HepG2 (cell line): Measurements from ENCODE around the gene TMEM184B. TPM values are rescaled to one million over a fixed set of nuclear protein-coding genes. Genes with fewer than 3 reads are reported as not detected.

ENCODE experiments used
- ATAC-seq: fragments of 200-7000 bp; cut with Tn5 transposase; 3 replicates; pipeline ENCODE4 v1.9.1; 2020; ENCODE audit warnings: mild to moderate bottlenecking, moderate library complexity
- BruUV-seq: library from RNA; stranded (reverse); fragments of 400-500 nt; replicated peaks from 2 replicates; lab custom pipeline; 2021; lab: Mats Ljungman, UMichigan
- CTCF ChIA-PET: fragments of 300-600 bp; formaldehyde crosslinking; extraction: SDS; loops from one replicate; lab custom pipeline; 2021; ENCODE audit warnings: low total read pairs, inconsistent platforms, low intra/inter-chr PET ratio; lab: Yijun Ruan, JAX
- POLR2A ChIA-PET: fragments of 350-600 bp; sonication (Branson Sonifier 250); formaldehyde crosslinking; loops from one replicate; lab custom pipeline; 2020; ENCODE audit warnings: antibody characterized with exemption, inconsistent platforms; lab: Yijun Ruan, JAX
- DNase-seq: peaks from one replicate; pipeline ENCODE4 v3.0.0-alpha.2; 2015; ENCODE audit warnings: low spot score
- FAIRE-seq: peaks from 3 replicates; lab custom pipeline; 2011; peaks lifted over from hg19 to GRCh38; lab: Jason Lieb, UNC
- H2AFZ ChIP-seq: one replicate; pipeline ENCODE4 v1.6.1; 2011; ENCODE audit warnings: low read length, inconsistent platforms
- H3K27ac ChIP-seq: fragments of 300-600 bp; 3 replicates; pipeline ENCODE4 v1.8.0; 2011; ENCODE audit warnings: mixed run types, mild to moderate bottlenecking, mixed read lengths, low read length, inconsistent platforms; ENCODE audit not compliant: insufficient read depth; ENCODE audit errors: extremely low read length
- H3K27me3 ChIP-seq, 2 experiments: fragments of 200-600 bp in 1 of 2; 2 replicates in 1 of 2; 3 replicates in 1 of 2; pipeline versions ENCODE4 v1.6.0 to v1.8.0; 2011; ENCODE audit warnings: low read length in 2 of 2, mild to moderate bottlenecking in 2 of 2, moderate library complexity in 2 of 2, inconsistent platforms in 1 of 2; ENCODE audit not compliant: insufficient read depth in 2 of 2, control insufficient read depth in 1 of 2
- H3K36me3 ChIP-seq, 2 experiments: fragments of 200-600 bp in 1 of 2; replicated peaks in 1 of 2; 2 replicates in 1 of 2; 3 replicates in 1 of 2; pipeline versions ENCODE4 v1.5.1 to v1.8.0; 2011; ENCODE audit warnings: low read length in 2 of 2, inconsistent platforms in 1 of 2; ENCODE audit not compliant: insufficient read depth in 2 of 2, control insufficient read depth in 1 of 2
- H3K4me1 ChIP-seq: 2 replicates; pipeline ENCODE4 v1.5.1; 2012; ENCODE audit warnings: low read length, inconsistent platforms; ENCODE audit not compliant: insufficient read depth
- H3K4me2 ChIP-seq: 2 replicates; pipeline ENCODE4 v1.6.0; 2011; ENCODE audit warnings: low read depth, low read length, inconsistent platforms
- H3K4me3 ChIP-seq, 3 experiments: fragments of 200-600 bp in 1 of 3; sonication (generic), shearing (Covaris generic) in 1 of 3; replicated peaks in 1 of 3; 2 replicates each; pipeline ENCODE4 v1.5.1; 2011 to 2016; ENCODE audit warnings: low read length in 3 of 3, inconsistent platforms in 2 of 3, low read depth in 2 of 3, mild to moderate bottlenecking in 2 of 3, control low read depth in 1 of 3, mixed read lengths in 1 of 3; ENCODE audit not compliant: insufficient read depth in 1 of 3
- H3K79me2 ChIP-seq: one replicate; pipeline ENCODE4 v1.6.1; 2011; ENCODE audit warnings: low read length, inconsistent platforms; ENCODE audit not compliant: insufficient read depth
- H3K9ac ChIP-seq: 2 replicates; pipeline ENCODE4 v1.6.0; 2011; ENCODE audit warnings: mild to moderate bottlenecking, low read depth, low read length, inconsistent platforms; ENCODE audit not compliant: insufficient read depth
- H3K9me3 ChIP-seq: 2 replicates; pipeline ENCODE4 v1.5.1; 2012; ENCODE audit warnings: mild to moderate bottlenecking, low read length
- H4K20me1 ChIP-seq: 2 replicates; pipeline ENCODE4 v1.6.0; 2011; ENCODE audit warnings: inconsistent platforms, mild to moderate bottlenecking, low read length, moderate library complexity; ENCODE audit not compliant: insufficient read depth
- BHLHE40 ChIP-seq: IDR thresholded peaks from 2 replicates; pipeline ENCODE4 v1.6.1; 2011; ENCODE audit warnings: low read length, improper control_type of control experiment
- CCAR2 ChIP-seq: fragments of 200-400 bp; formaldehyde crosslinking; optimal IDR thresholded peaks from 2 replicates; pipeline ENCODE3; 2018; ENCODE audit warnings: low read depth, mild to moderate bottlenecking, low read length, moderate library complexity
- ELF3 ChIP-seq: IDR thresholded peaks from 2 replicates; pipeline ENCODE4 v1.6.1; 2016; ENCODE audit warnings: missing genetic modification reagents, missing compliant biosample characterization
- MED1 ChIP-seq: sonication (generic); formaldehyde crosslinking; IDR thresholded peaks from 2 replicates; pipeline ENCODE4 v1.4.0; 2020; ENCODE audit warnings: missing genetic modification reagents
- MYC ChIP-seq: sonication (generic); formaldehyde crosslinking; IDR thresholded peaks from 2 replicates; pipeline ENCODE4 v1.9.0; 2021; ENCODE audit warnings: missing genetic modification reagents, borderline replicate concordance
- NCOR1 ChIP-seq: fragments of 200-600 bp; sonication (generic); IDR thresholded peaks from 2 replicates; pipeline ENCODE4 v1.7.0; 2017; ENCODE audit warnings: antibody characterized with exemption, low read length, borderline replicate concordance
- RARA ChIP-seq: IDR thresholded peaks from 2 replicates; pipeline ENCODE4 v1.6.1; 2016; ENCODE audit warnings: missing genetic modification reagents, missing compliant biosample characterization
- RFXANK ChIP-seq: IDR thresholded peaks from 2 replicates; pipeline ENCODE4 v1.6.1; 2016
- SALL1 ChIP-seq: sonication (generic); formaldehyde crosslinking; IDR thresholded peaks from 2 replicates; pipeline ENCODE4 v1.8.0; 2022; ENCODE audit warnings: mild to moderate bottlenecking, missing genetic modification reagents
- SP140L ChIP-seq: sonication (generic); formaldehyde crosslinking; IDR thresholded peaks from 2 replicates; pipeline ENCODE4 v1.4.0; 2020; ENCODE audit warnings: missing genetic modification reagents, borderline replicate concordance
- ZNF225 ChIP-seq: sonication (generic); formaldehyde crosslinking; IDR thresholded peaks from 2 replicates; pipeline ENCODE4 v1.4.0; 2020; ENCODE audit warnings: mild to moderate bottlenecking, missing genetic modification reagents
- ZNF263 ChIP-seq: sonication (generic); formaldehyde crosslinking; IDR thresholded peaks from 2 replicates; pipeline ENCODE4 v1.4.0; 2020; ENCODE audit warnings: missing genetic modification reagents
- ZNF337 ChIP-seq: sonication (generic); formaldehyde crosslinking; IDR thresholded peaks from 2 replicates; pipeline ENCODE4 v1.5.1; 2020; ENCODE audit warnings: missing genetic modification reagents, low read depth, mild to moderate bottlenecking, borderline replicate concordance
- ZNF350 ChIP-seq: sonication (generic); formaldehyde crosslinking; IDR thresholded peaks from 2 replicates; pipeline ENCODE4 v1.4.0; 2020; ENCODE audit warnings: mild to moderate bottlenecking, low read depth, missing genetic modification reagents, borderline replicate concordance
- ZNF841 ChIP-seq: sonication (generic); formaldehyde crosslinking; IDR thresholded peaks from 2 replicates; pipeline ENCODE4 v1.8.1; 2023; ENCODE audit warnings: missing genetic modification reagents, borderline replicate concordance
- WGBS: methylation state at CpG from one replicate; pipeline ENCODE4 v1.1.6; 2017; ENCODE audit warnings: low lambda C conversion rate; 5-methylcytosine and 5-hydroxymethylcytosine counted together
- in situ Hi-C: cut with HindIII; loops from 2 replicates; pipeline ENCODE4 v1.10.0; 2017; ENCODE audit warnings: low pct_unique_long_range_greater_than_20kb; ENCODE audit not compliant: extremely low pct_ligation_motif_present
- intact Hi-C: fragments of 100-400 bp; cut with micrococcal nuclease; formaldehyde crosslinking; loops from one replicate; pipeline ENCODE4 v1.10.0; 2022; ENCODE audit not compliant: unreplicated experiment
- polyA plus RNA-seq, 8 experiments: library from polyadenylated mRNA; depleted of rRNA in 3 of 8; stranded (reverse) in 7 of 8; unstranded in 1 of 8; fragments of >200 nt; fragmentation: Illumina TruSeq in 4 of 8; extraction: Trizol in 4 of 8; gene quantifications; 2 replicates each; pipeline versions ENCODE4 v1.2.1 to v1.2.3, GENCODE V29; 2011 to 2016; ENCODE audit warnings: low read depth in 4 of 8, missing spikeins in 1 of 8, mixed read lengths in 1 of 8; ENCODE audit not compliant: insufficient read depth in 1 of 8
- total RNA-seq, 5 experiments: library from RNA; depleted of rRNA; stranded (reverse); fragments of >200 nt; fragmentation: Illumina TruSeq; extraction: Trizol; gene quantifications; 2 replicates each; pipeline ENCODE4 v1.2.3, GENCODE V29; 2016; ENCODE audit warnings: low read depth in 1 of 5
- TF ChIP-seq, protein P1 (sequence below): sonication (generic); formaldehyde crosslinking; IDR thresholded peaks from 2 replicates; pipeline ENCODE4 v1.4.0; 2020; ENCODE audit warnings: missing genetic modification reagents, mild to moderate bottlenecking, borderline replicate concordance
- TF ChIP-seq, protein P2 (sequence below): IDR thresholded peaks from 2 replicates; pipeline ENCODE4 v1.6.1; 2016; ENCODE audit warnings: mild to moderate bottlenecking
- TF ChIP-seq, protein P3 (sequence below): sonication (generic); formaldehyde crosslinking; IDR thresholded peaks from 2 replicates; pipeline ENCODE4 v1.5.1; 2020; ENCODE audit warnings: mild to moderate bottlenecking, missing genetic modification reagents, moderate library complexity

Gene TMEM184B
- total and polyA plus RNA-seq, 2 of the 13 experiments (the other 11 are each of a cell fraction or from before 2014, with no cell fraction given): 15.9 to 16.0 TPM

DNA sequence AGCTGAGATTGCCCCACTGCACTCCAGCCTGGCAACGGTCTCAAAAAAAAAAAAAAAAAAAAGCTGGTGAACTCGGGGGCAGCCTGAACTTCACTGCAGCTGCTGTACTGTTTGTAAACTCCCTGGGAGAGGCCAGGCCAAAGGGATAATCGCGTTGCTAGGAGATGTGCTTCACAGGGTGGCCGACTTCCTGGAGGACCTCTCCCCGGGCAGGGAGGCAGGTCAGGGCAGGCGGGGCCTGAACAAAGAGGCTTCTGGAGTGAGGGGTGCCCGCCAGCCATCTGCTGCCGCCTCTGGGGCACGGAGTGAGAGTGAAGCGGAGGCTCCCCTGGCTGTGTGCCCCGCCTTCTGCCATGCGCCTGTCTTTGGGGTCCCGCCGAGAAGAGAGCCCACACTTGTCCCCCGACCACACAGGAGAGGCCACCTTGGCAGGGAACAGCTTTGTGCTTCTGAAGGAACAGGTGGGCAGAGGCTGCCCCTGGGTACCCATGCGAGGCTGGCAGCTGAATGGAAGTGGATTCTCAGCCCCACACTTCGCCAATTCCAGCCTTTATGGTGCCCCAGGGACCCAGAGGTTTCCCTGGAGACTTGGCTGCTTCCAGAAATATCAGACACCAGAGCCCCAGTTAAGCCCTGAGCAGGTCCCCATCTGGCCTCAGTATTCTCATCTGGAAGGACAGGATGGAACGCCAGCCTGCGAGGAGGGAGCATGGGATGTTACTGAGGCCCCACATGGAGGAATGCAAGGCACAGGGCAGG, 29.6 kb downstream of the TMEM184B start:
- no peak overlapping the region for H3K9ac ChIP-seq
- in situ Hi-C loops: no loop called here
- TF ChIP-seq ZNF841 (CRISPR knock-in tag) (no peak), CCAR2 (no peak), SALL1 (CRISPR knock-in tag) (peak; percentile 34; the same call in 1 of the 2 replicates), MED1 (CRISPR knock-in tag) (no peak), ZNF337 (CRISPR knock-in tag) (no peak), ZNF263 (CRISPR knock-in tag) (peak; percentile 72), RARA (CRISPR knock-in tag) (0 out of 2 replicates have a peak, but pooled peaks have one; percentile 18), NCOR1 (no peak), MYC (CRISPR knock-in tag) (no peak), SP140L (CRISPR knock-in tag) (no peak), ELF3 (CRISPR knock-in tag) (0 out of 2 replicates have a peak, but pooled peaks have one; percentile 24), RFXANK (CRISPR knock-in tag) (no peak), BHLHE40 (no peak), ZNF350 (CRISPR knock-in tag) (no peak), ZNF225 (CRISPR knock-in tag) (no peak)
- TF ChIP-seq, protein P1, sequence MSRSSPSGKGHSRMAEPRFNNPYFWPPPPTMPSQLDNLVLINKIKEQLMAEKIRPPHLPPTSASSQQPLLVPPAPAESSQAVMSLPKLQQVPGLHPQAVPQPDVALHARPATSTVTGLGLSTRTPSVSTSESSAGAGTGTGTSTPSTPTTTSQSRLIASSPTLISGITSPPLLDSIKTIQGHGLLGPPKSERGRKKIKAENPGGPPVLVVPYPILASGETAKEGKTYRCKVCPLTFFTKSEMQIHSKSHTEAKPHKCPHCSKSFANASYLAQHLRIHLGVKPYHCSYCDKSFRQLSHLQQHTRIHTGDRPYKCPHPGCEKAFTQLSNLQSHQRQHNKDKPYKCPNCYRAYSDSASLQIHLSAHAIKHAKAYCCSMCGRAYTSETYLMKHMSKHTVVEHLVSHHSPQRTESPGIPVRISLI (CRISPR knock-in tag): peak; percentile 89
- TF ChIP-seq, protein P2, sequence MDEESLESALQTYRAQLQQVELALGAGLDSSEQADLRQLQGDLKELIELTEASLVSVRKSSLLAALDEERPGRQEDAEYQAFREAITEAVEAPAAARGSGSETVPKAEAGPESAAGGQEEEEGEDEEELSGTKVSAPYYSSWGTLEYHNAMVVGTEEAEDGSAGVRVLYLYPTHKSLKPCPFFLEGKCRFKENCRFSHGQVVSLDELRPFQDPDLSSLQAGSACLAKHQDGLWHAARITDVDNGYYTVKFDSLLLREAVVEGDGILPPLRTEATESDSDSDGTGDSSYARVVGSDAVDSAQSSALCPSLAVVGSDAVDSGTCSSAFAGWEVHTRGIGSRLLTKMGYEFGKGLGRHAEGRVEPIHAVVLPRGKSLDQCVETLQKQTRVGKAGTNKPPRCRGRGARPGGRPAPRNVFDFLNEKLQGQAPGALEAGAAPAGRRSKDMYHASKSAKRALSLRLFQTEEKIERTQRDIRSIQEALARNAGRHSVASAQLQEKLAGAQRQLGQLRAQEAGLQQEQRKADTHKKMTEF (CRISPR knock-in tag): no peak
- TF ChIP-seq, protein P3, sequence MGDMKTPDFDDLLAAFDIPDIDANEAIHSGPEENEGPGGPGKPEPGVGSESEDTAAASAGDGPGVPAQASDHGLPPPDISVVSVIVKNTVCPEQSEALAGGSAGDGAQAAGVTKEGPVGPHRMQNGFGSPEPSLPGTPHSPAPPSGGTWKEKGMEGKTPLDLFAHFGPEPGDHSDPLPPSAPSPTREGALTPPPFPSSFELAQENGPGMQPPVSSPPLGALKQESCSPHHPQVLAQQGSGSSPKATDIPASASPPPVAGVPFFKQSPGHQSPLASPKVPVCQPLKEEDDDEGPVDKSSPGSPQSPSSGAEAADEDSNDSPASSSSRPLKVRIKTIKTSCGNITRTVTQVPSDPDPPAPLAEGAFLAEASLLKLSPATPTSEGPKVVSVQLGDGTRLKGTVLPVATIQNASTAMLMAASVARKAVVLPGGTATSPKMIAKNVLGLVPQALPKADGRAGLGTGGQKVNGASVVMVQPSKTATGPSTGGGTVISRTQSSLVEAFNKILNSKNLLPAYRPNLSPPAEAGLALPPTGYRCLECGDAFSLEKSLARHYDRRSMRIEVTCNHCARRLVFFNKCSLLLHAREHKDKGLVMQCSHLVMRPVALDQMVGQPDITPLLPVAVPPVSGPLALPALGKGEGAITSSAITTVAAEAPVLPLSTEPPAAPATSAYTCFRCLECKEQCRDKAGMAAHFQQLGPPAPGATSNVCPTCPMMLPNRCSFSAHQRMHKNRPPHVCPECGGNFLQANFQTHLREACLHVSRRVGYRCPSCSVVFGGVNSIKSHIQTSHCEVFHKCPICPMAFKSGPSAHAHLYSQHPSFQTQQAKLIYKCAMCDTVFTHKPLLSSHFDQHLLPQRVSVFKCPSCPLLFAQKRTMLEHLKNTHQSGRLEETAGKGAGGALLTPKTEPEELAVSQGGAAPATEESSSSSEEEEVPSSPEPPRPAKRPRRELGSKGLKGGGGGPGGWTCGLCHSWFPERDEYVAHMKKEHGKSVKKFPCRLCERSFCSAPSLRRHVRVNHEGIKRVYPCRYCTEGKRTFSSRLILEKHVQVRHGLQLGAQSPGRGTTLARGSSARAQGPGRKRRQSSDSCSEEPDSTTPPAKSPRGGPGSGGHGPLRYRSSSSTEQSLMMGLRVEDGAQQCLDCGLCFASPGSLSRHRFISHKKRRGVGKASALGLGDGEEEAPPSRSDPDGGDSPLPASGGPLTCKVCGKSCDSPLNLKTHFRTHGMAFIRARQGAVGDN (CRISPR knock-in tag): peak; percentile 44; the same call in 1 of the 2 replicates

More for the DNA sequence above, 29.6 kb downstream of the TMEM184B start:
- peak; percentile 74 for DNase-seq
- Histone ChIP-seq H3K9me3 (no peaks in the 10 kb centered on the region), H3K4me3 (no peak overlapping the region), H4K20me1 (no peaks in the 10 kb centered on the region), H3K79me2 (no peaks in the 10 kb centered on the region), H3K4me2 (no peak overlapping the region), H3K27me3 (no peaks in the 10 kb centered on the region), H3K4me1 (peaks cover 15% of the 10 kb centered on the region), H3K36me3 (peaks cover 12 to 34% of the 10 kb centered on the region in 2 experiments; a peak in 4 of 5 replicates), H3K27ac (peak overlapping the region; percentile 29), H2AFZ (no peak overlapping the region)
- no TSS peak for BruUV-seq
- peak; percentile 89 for ATAC-seq
- POLR2A ChIA-PET: interaction anchor here (0.6 kb wide), 1 partner anchor 132 kb away, joined by 4 read pairs; no protein-coding TSS in a partner anchor
- WGBS: 43% methylated on average over 8 of the region's 20 CpGs
- CTCF ChIA-PET: no interaction called here
- intact Hi-C loops: no loop called here
- peak; percentile 21 for FAIRE-seq
